H1 (cell line): ENCODE measurements around the gene TENT4B. TPM values are rescaled to one million over a fixed set of nuclear protein-coding genes. Genes with fewer than 3 reads are reported as not detected.

Experiments
- HDAC2 ChIP-seq, 2 experiments: fragments of 300-600 bp in 1 of 2; sonication (generic) in 1 of 2; IDR thresholded peaks; 2 replicates each; pipeline ENCODE4 v1.6.1; 2011 to 2012; ENCODE audit warnings: low read depth in 2 of 2, low read length in 2 of 2, mild to moderate bottlenecking in 2 of 2, moderate library complexity in 2 of 2, borderline replicate concordance in 1 of 2, inconsistent platforms in 1 of 2
- JUND ChIP-seq: IDR thresholded peaks from 2 replicates; pipeline ENCODE4 v1.6.1; 2011; ENCODE audit warnings: mild to moderate bottlenecking, improper control_type of control experiment, low read length
- POLR2AphosphoS5 ChIP-seq: IDR thresholded peaks from 2 replicates; pipeline ENCODE4 v1.6.1; 2011; ENCODE audit warnings: low read depth, low read length
- TEAD4 ChIP-seq: IDR thresholded peaks from 2 replicates; pipeline ENCODE4 v1.6.1; 2012; ENCODE audit warnings: low read depth, low read length, inconsistent platforms, mixed read lengths
- polyA plus RNA-seq, 7 experiments: library from polyadenylated mRNA; depleted of rRNA in 3 of 7; stranded (reverse) in 5 of 7; unstranded in 2 of 7; fragments of >200 nt in 5 of 7; fragments of 200-250 nt in 2 of 7; gene quantifications; 1 replicate in 5 of 7; 2 replicates in 1 of 7; 4 replicates in 1 of 7; pipeline versions ENCODE4 v1.2.1 to v1.2.3, GENCODE V29; 2011 to 2013; ENCODE audit warnings: missing spikeins in 2 of 7, mixed read lengths in 2 of 7
- total RNA-seq: library from RNA; stranded (reverse); fragmentation: NEBNext Ultra II Directional; extraction: Animal tissue kit (Norgen Biotek cat#: 25700); gene quantifications from 2 replicates; pipeline ENCODE4 v1.2.1, GENCODE V29; 2021
- TF ChIP-seq, protein P1 (sequence below): fragments of 300-600 bp; sonication (generic); IDR thresholded peaks from 2 replicates; pipeline ENCODE4 v1.7.1; 2012; ENCODE audit warnings: low read length, moderate library complexity, mild to moderate bottlenecking, inconsistent platforms; ENCODE audit not compliant: insufficient replicate concordance

The TENT4B gene
- total and polyA plus RNA-seq, 2 of the 8 experiments (the other 6 are each of a cell fraction or from before 2014, with no cell fraction given) = 4.2 to 15.7 TPM

DNA sequence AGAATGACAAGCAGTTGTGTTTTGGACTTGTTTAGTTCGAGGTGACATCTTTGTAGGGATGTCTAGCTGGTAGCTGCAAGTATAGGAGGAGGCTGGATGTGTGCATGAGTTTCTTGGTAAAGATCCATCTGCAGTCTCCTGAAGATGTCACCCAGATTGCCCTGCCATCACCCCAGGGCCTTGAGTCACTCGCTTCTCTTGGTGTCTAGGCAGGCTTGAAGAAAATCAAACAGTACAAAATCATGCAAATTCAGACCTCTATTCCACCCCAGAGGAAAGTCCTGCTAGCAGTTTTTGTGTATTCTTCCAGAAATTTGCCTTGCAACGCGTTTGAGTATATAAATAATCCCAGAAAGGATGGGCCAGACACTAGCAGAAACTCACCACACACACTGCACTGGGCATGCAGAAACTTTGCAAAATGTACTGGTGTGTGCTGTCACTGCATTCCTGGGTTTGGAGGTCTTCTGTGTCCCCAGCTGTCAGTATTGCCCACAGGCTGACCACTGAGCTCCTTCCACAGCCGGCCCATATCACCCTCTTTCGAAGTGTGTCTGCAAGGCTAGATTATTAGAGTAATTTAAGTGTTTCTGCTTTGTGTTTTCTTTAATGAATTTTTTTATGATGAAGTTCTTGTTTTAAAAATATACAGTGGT, 51.5 kb downstream of the TENT4B start (continued):
- TF ChIP-seq, protein P1, sequence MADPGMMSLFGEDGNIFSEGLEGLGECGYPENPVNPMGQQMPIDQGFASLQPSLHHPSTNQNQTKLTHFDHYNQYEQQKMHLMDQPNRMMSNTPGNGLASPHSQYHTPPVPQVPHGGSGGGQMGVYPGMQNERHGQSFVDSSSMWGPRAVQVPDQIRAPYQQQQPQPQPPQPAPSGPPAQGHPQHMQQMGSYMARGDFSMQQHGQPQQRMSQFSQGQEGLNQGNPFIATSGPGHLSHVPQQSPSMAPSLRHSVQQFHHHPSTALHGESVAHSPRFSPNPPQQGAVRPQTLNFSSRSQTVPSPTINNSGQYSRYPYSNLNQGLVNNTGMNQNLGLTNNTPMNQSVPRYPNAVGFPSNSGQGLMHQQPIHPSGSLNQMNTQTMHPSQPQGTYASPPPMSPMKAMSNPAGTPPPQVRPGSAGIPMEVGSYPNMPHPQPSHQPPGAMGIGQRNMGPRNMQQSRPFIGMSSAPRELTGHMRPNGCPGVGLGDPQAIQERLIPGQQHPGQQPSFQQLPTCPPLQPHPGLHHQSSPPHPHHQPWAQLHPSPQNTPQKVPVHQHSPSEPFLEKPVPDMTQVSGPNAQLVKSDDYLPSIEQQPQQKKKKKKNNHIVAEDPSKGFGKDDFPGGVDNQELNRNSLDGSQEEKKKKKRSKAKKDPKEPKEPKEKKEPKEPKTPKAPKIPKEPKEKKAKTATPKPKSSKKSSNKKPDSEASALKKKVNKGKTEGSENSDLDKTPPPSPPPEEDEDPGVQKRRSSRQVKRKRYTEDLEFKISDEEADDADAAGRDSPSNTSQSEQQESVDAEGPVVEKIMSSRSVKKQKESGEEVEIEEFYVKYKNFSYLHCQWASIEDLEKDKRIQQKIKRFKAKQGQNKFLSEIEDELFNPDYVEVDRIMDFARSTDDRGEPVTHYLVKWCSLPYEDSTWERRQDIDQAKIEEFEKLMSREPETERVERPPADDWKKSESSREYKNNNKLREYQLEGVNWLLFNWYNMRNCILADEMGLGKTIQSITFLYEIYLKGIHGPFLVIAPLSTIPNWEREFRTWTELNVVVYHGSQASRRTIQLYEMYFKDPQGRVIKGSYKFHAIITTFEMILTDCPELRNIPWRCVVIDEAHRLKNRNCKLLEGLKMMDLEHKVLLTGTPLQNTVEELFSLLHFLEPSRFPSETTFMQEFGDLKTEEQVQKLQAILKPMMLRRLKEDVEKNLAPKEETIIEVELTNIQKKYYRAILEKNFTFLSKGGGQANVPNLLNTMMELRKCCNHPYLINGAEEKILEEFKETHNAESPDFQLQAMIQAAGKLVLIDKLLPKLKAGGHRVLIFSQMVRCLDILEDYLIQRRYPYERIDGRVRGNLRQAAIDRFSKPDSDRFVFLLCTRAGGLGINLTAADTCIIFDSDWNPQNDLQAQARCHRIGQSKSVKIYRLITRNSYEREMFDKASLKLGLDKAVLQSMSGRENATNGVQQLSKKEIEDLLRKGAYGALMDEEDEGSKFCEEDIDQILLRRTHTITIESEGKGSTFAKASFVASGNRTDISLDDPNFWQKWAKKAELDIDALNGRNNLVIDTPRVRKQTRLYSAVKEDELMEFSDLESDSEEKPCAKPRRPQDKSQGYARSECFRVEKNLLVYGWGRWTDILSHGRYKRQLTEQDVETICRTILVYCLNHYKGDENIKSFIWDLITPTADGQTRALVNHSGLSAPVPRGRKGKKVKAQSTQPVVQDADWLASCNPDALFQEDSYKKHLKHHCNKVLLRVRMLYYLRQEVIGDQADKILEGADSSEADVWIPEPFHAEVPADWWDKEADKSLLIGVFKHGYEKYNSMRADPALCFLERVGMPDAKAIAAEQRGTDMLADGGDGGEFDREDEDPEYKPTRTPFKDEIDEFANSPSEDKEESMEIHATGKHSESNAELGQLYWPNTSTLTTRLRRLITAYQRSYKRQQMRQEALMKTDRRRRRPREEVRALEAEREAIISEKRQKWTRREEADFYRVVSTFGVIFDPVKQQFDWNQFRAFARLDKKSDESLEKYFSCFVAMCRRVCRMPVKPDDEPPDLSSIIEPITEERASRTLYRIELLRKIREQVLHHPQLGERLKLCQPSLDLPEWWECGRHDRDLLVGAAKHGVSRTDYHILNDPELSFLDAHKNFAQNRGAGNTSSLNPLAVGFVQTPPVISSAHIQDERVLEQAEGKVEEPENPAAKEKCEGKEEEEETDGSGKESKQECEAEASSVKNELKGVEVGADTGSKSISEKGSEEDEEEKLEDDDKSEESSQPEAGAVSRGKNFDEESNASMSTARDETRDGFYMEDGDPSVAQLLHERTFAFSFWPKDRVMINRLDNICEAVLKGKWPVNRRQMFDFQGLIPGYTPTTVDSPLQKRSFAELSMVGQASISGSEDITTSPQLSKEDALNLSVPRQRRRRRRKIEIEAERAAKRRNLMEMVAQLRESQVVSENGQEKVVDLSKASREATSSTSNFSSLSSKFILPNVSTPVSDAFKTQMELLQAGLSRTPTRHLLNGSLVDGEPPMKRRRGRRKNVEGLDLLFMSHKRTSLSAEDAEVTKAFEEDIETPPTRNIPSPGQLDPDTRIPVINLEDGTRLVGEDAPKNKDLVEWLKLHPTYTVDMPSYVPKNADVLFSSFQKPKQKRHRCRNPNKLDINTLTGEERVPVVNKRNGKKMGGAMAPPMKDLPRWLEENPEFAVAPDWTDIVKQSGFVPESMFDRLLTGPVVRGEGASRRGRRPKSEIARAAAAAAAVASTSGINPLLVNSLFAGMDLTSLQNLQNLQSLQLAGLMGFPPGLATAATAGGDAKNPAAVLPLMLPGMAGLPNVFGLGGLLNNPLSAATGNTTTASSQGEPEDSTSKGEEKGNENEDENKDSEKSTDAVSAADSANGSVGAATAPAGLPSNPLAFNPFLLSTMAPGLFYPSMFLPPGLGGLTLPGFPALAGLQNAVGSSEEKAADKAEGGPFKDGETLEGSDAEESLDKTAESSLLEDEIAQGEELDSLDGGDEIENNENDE = no peak
- TF ChIP-seq TEAD4 (no peak), JUND (no peak), HDAC2 (IDR thresholded peaks at IDR 0.05; ENCODE audit: borderline replicate concordance in 1 of 2, low read depth in 2 of 2, low read length in 2 of 2) (no peak), POLR2AphosphoS5 (no peak)
